HG03571 (cell line): ENCODE results near the gene NTM.
"Not testable (repeated sequence)": the region's sequence is repeated elsewhere in the genome, so short reads cannot be mapped to it uniquely, and the experiment has no call there.

ENCODE experiments used
- ATAC-seq: cut with Tn5 transposase; IDR thresholded peaks from one replicate; pipeline ENCODE4 v1.9.1; 2021; ENCODE audit not compliant: unreplicated experiment

Gene NTM

GRCh38 chr11:131418189-131418588 lies 47.8 kb downstream of the NTM start:
- ATAC-seq: no peak

GRCh38 chr11:131421066-131421855 lies 50.8 kb downstream of the NTM start:
- no peak for ATAC-seq

- no peak for ATAC-seq
Observed at GRCh38 chr11:131422029-131422428, 51.6 kb downstream of the NTM start.

GRCh38 chr11:131422496-131422895 lies 52.1 kb downstream of the NTM start:
- no peak for ATAC-seq

- no peak for ATAC-seq
Observed at GRCh38 chr11:131423688-131424087, 53.3 kb downstream of the NTM start.

GRCh38 chr11:131424257-131424876 lies 54.0 kb downstream of the NTM start:
- not testable (repeated sequence) for ATAC-seq

GRCh38 chr11:131425285-131425684 lies 54.9 kb downstream of the NTM start:
- ATAC-seq: no peak

GRCh38 chr11:131428853-131429252 lies 58.4 kb downstream of the NTM start:
- no peak for ATAC-seq

- ATAC-seq: no peak
Observed at GRCh38 chr11:131430473-131431208, 60.2 kb downstream of the NTM start.

- ATAC-seq: no peak
Observed at GRCh38 chr11:131441051-131441810, 70.8 kb downstream of the NTM start.

GRCh38 chr11:131446590-131447275 lies 76.3 kb downstream of the NTM start:
- no peak for ATAC-seq

GRCh38 chr11:131447277-131447815 lies 76.9 kb downstream of the NTM start:
- no peak for ATAC-seq

GRCh38 chr11:131447898-131448297 lies 77.5 kb downstream of the NTM start:
- ATAC-seq: no peak

- ATAC-seq: no peak
Observed at GRCh38 chr11:131449036-131450019, 78.9 kb downstream of the NTM start.

- ATAC-seq: no peak
Observed at GRCh38 chr11:131454490-131454889, 84.1 kb downstream of the NTM start.

GRCh38 chr11:131454989-131455388 lies 84.6 kb downstream of the NTM start:
- no peak for ATAC-seq

- ATAC-seq: no peak
Observed at GRCh38 chr11:131455843-131456704, 85.7 kb downstream of the NTM start.

GRCh38 chr11:131457163-131457562 lies 86.7 kb downstream of the NTM start:
- ATAC-seq: no peak
